22Rv1 (cell line): ENCODE measurements around the gene USP48.

ENCODE experiments used
- CTCF ChIP-seq: fragments of 450-650 bp; IDR thresholded peaks from 2 replicates; pipeline ENCODE4 v1.5.1; 2017; ENCODE audit warnings: mild to moderate bottlenecking
- ZFX ChIP-seq: fragments of 450-650 bp; IDR thresholded peaks from 2 replicates; pipeline ENCODE4 v1.6.1; 2017; ENCODE audit warnings: antibody characterized with exemption, borderline replicate concordance

DNA sequence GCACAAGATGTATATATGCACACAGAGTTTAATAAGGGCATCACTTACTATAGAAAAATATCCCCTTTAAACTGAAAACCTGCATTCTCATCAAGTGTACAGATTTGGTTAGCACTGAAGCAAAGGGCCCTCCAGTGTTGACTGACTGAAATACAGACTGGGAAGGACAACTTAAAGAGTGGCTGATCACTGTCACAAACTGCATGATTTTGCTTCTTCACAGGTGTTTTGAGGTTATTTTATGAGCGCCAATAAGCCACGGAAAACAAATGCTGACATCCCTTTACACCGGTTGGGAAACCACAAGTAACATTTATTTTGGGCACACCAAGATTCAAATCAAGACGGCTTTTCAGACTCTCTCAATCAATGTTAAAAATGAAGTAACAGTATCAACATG lies 82.9 kb downstream of the USP48 start:
- TF ChIP-seq CTCF (no peak), ZFX (no peak)
